Measurements from ENCODE around the gene GRID1. TPM values are rescaled to one million over a fixed set of nuclear protein-coding genes. Genes with fewer than 3 reads are reported as not detected.

Gene GRID1
- total RNA-seq, 1 experiment from 2014 or later: 0.37 TPM

DNA sequence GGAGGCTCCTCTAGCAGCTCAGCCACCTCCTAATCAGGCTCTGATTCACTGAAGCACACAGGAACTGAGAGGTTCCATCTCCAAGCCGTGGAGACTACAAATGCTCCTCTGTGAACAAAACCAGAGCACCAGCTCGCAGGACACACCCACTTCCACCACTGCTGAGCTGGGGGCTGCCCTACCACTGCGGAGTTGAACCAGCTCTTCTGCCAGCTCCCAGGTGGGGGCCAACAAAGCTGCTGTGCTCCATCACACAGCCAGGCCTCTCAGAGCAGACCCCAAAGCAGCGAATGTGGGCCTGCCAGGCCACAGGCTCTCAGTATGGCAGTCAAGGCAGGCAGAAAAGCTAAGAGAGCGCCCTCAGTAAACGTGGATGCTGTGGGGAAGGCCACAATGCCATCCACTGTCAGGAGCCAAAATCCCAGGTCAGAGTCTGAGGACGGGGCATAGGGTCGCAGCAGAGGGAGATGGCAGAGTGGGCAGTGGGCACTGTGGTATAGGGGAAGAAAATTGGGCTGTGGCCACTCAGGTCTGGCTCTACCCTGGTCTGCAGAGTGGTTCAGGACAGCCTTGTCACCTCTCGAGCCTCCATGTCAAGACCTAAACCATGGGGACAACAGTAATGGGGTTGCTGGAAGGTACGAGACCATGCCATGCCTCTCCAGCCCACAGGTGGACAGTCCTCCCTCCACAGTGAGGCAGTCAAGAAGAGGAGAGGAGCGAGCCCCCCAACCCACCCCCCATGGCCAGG lies 82.1 kb downstream of the GRID1 start:
- H3K36me3 Mint-ChIP-seq: 0 out of 2 replicates have a peak, but pooled peaks cover under 1% of the 10 kb centered on the region
- no peak overlapping the region for H3K4me3 Mint-ChIP-seq
- ChIA-PET POLR2A (no interaction called here), CTCF (no interaction called here)
- H3K27ac Mint-ChIP-seq: no peak overlapping the region
- peaks cover 5% of the 10 kb centered on the region; the same call in 1 of the 2 replicates for H3K27me3 Mint-ChIP-seq (ENCODE audit: low read depth)
- H3K4me1 Mint-ChIP-seq: no peaks in the 10 kb centered on the region
- ATAC-seq (no peak), DNase-seq (ENCODE audit: low spot score) (no peak)
- TF ChIP-seq RORB (CRISPR knock-in tag; IDR thresholded peaks at IDR 0.05): no peak
- no peak for TF ChIP-seq ZNF396 (CRISPR knock-in tag; IDR thresholded peaks at IDR 0.05; ENCODE audit: borderline replicate concordance)
- TF ChIP-seq ATF1 (CRISPR knock-in tag; IDR thresholded peaks at IDR 0.05): no peak
- TF ChIP-seq, protein P1, sequence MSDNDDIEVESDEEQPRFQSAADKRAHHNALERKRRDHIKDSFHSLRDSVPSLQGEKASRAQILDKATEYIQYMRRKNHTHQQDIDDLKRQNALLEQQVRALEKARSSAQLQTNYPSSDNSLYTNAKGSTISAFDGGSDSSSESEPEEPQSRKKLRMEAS (CRISPR knock-in tag; IDR thresholded peaks at IDR 0.05): no peak
- TF ChIP-seq JAZF1 (CRISPR knock-in tag; IDR thresholded peaks at IDR 0.05): no peak
- TF ChIP-seq TEAD1 (CRISPR knock-in tag; IDR thresholded peaks at IDR 0.05): no peak
- TF ChIP-seq, protein P2, sequence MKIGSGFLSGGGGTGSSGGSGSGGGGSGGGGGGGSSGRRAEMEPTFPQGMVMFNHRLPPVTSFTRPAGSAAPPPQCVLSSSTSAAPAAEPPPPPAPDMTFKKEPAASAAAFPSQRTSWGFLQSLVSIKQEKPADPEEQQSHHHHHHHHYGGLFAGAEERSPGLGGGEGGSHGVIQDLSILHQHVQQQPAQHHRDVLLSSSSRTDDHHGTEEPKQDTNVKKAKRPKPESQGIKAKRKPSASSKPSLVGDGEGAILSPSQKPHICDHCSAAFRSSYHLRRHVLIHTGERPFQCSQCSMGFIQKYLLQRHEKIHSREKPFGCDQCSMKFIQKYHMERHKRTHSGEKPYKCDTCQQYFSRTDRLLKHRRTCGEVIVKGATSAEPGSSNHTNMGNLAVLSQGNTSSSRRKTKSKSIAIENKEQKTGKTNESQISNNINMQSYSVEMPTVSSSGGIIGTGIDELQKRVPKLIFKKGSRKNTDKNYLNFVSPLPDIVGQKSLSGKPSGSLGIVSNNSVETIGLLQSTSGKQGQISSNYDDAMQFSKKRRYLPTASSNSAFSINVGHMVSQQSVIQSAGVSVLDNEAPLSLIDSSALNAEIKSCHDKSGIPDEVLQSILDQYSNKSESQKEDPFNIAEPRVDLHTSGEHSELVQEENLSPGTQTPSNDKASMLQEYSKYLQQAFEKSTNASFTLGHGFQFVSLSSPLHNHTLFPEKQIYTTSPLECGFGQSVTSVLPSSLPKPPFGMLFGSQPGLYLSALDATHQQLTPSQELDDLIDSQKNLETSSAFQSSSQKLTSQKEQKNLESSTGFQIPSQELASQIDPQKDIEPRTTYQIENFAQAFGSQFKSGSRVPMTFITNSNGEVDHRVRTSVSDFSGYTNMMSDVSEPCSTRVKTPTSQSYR (CRISPR knock-in tag; IDR thresholded peaks at IDR 0.05): no peak
- no peak for TF ChIP-seq CREM (CRISPR knock-in tag; IDR thresholded peaks at IDR 0.05)
- no peak for TF ChIP-seq SMAD3 (CRISPR knock-in tag; IDR thresholded peaks at IDR 0.05; ENCODE audit: borderline replicate concordance)
- TF ChIP-seq, protein P3, sequence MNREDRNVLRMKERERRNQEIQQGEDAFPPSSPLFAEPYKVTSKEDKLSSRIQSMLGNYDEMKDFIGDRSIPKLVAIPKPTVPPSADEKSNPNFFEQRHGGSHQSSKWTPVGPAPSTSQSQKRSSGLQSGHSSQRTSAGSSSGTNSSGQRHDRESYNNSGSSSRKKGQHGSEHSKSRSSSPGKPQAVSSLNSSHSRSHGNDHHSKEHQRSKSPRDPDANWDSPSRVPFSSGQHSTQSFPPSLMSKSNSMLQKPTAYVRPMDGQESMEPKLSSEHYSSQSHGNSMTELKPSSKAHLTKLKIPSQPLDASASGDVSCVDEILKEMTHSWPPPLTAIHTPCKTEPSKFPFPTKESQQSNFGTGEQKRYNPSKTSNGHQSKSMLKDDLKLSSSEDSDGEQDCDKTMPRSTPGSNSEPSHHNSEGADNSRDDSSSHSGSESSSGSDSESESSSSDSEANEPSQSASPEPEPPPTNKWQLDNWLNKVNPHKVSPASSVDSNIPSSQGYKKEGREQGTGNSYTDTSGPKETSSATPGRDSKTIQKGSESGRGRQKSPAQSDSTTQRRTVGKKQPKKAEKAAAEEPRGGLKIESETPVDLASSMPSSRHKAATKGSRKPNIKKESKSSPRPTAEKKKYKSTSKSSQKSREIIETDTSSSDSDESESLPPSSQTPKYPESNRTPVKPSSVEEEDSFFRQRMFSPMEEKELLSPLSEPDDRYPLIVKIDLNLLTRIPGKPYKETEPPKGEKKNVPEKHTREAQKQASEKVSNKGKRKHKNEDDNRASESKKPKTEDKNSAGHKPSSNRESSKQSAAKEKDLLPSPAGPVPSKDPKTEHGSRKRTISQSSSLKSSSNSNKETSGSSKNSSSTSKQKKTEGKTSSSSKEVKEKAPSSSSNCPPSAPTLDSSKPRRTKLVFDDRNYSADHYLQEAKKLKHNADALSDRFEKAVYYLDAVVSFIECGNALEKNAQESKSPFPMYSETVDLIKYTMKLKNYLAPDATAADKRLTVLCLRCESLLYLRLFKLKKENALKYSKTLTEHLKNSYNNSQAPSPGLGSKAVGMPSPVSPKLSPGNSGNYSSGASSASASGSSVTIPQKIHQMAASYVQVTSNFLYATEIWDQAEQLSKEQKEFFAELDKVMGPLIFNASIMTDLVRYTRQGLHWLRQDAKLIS (CRISPR knock-in tag; IDR thresholded peaks at IDR 0.05; ENCODE audit: borderline replicate concordance): no peak
- TF ChIP-seq, protein P4, sequence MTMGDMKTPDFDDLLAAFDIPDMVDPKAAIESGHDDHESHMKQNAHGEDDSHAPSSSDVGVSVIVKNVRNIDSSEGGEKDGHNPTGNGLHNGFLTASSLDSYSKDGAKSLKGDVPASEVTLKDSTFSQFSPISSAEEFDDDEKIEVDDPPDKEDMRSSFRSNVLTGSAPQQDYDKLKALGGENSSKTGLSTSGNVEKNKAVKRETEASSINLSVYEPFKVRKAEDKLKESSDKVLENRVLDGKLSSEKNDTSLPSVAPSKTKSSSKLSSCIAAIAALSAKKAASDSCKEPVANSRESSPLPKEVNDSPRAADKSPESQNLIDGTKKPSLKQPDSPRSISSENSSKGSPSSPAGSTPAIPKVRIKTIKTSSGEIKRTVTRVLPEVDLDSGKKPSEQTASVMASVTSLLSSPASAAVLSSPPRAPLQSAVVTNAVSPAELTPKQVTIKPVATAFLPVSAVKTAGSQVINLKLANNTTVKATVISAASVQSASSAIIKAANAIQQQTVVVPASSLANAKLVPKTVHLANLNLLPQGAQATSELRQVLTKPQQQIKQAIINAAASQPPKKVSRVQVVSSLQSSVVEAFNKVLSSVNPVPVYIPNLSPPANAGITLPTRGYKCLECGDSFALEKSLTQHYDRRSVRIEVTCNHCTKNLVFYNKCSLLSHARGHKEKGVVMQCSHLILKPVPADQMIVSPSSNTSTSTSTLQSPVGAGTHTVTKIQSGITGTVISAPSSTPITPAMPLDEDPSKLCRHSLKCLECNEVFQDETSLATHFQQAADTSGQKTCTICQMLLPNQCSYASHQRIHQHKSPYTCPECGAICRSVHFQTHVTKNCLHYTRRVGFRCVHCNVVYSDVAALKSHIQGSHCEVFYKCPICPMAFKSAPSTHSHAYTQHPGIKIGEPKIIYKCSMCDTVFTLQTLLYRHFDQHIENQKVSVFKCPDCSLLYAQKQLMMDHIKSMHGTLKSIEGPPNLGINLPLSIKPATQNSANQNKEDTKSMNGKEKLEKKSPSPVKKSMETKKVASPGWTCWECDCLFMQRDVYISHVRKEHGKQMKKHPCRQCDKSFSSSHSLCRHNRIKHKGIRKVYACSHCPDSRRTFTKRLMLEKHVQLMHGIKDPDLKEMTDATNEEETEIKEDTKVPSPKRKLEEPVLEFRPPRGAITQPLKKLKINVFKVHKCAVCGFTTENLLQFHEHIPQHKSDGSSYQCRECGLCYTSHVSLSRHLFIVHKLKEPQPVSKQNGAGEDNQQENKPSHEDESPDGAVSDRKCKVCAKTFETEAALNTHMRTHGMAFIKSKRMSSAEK (CRISPR knock-in tag; IDR thresholded peaks at IDR 0.05; ENCODE audit: borderline replicate concordance): no peak
- TF ChIP-seq, protein P5, sequence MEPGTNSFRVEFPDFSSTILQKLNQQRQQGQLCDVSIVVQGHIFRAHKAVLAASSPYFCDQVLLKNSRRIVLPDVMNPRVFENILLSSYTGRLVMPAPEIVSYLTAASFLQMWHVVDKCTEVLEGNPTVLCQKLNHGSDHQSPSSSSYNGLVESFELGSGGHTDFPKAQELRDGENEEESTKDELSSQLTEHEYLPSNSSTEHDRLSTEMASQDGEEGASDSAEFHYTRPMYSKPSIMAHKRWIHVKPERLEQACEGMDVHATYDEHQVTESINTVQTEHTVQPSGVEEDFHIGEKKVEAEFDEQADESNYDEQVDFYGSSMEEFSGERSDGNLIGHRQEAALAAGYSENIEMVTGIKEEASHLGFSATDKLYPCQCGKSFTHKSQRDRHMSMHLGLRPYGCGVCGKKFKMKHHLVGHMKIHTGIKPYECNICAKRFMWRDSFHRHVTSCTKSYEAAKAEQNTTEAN (CRISPR knock-in tag; IDR thresholded peaks at IDR 0.05): no peak
- TF ChIP-seq, protein P6, sequence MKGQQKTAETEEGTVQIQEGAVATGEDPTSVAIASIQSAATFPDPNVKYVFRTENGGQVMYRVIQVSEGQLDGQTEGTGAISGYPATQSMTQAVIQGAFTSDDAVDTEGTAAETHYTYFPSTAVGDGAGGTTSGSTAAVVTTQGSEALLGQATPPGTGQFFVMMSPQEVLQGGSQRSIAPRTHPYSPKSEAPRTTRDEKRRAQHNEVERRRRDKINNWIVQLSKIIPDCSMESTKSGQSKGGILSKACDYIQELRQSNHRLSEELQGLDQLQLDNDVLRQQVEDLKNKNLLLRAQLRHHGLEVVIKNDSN (CRISPR knock-in tag; IDR thresholded peaks at IDR 0.05): no peak
- TF ChIP-seq, protein P7, sequence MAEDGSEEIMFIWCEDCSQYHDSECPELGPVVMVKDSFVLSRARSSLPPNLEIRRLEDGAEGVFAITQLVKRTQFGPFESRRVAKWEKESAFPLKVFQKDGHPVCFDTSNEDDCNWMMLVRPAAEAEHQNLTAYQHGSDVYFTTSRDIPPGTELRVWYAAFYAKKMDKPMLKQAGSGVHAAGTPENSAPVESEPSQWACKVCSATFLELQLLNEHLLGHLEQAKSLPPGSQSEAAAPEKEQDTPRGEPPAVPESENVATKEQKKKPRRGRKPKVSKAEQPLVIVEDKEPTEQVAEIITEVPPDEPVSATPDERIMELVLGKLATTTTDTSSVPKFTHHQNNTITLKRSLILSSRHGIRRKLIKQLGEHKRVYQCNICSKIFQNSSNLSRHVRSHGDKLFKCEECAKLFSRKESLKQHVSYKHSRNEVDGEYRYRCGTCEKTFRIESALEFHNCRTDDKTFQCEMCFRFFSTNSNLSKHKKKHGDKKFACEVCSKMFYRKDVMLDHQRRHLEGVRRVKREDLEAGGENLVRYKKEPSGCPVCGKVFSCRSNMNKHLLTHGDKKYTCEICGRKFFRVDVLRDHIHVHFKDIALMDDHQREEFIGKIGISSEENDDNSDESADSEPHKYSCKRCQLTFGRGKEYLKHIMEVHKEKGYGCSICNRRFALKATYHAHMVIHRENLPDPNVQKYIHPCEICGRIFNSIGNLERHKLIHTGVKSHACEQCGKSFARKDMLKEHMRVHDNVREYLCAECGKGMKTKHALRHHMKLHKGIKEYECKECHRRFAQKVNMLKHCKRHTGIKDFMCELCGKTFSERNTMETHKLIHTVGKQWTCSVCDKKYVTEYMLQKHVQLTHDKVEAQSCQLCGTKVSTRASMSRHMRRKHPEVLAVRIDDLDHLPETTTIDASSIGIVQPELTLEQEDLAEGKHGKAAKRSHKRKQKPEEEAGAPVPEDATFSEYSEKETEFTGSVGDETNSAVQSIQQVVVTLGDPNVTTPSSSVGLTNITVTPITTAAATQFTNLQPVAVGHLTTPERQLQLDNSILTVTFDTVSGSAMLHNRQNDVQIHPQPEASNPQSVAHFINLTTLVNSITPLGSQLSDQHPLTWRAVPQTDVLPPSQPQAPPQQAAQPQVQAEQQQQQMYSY (CRISPR knock-in tag; IDR thresholded peaks at IDR 0.05): no peak
- TF ChIP-seq TEAD4 (CRISPR knock-in tag; IDR thresholded peaks at IDR 0.05): no peak
- TF ChIP-seq TP53 (CRISPR knock-in tag; IDR thresholded peaks at IDR 0.05): no peak
- TF ChIP-seq GRHL2 (CRISPR knock-in tag; IDR thresholded peaks at IDR 0.05; ENCODE audit: insufficient replicate concordance, severe bottlenecking): no peak
- peaks cover 16% of the 10 kb centered on the region for H3K9me3 Mint-ChIP-seq

Data from WTC11 (cell line).